GM13977 (cell line): ENCODE measurements around the gene HCRTR2.

Experiments used
- DNase-seq: peaks from one replicate; pipeline ENCODE4 v3.0.0; 2012; ENCODE audit warnings: low spot score
- CTCF ChIP-seq: IDR thresholded peaks from 2 replicates; pipeline ENCODE4 v1.5.1; 2012; ENCODE audit warnings: mild to moderate bottlenecking, control low read depth; ENCODE audit not compliant: insufficient read depth; ENCODE audit errors: extremely low read depth, missing control alignments
- in situ Hi-C: fragments of 300-500 bp; cut with MboI; formaldehyde crosslinking; loops from one replicate; pipeline ENCODE4 v1.12.0; 2022; ENCODE audit warnings: low sequenced_read_pairs, low pct_unique_long_range_greater_than_20kb, mixed read lengths, inconsistent platforms; ENCODE audit not compliant: unreplicated experiment

Gene HCRTR2

GRCh38 chr6:55319961-55320695 lies 145.8 kb downstream of the HCRTR2 start:
- no peak for DNase-seq
- in situ Hi-C loops = no loop called here
- no peak for TF ChIP-seq CTCF

DNA sequence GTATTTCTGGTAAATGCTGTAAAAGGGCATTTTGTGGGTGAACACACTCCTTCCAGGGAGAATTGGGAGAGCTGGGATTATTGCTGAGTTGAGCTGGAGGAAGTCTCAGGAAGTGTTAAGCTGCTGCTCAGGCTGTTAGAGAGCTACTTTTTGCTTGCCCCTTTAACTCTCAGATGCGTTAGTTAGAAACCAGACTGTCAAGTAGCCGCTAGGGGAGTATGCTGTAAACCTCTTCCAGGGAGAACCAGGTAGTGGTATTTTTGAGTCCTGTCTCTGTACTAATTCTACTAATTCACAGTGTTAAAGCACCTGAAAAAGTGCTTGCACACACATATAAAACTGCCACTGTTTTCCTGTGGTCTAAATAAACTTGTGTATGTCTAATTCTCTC lies 146.4 kb downstream of the HCRTR2 start:
- no peak for TF ChIP-seq CTCF
- no peak for DNase-seq
- in situ Hi-C loops = no loop called here

DNA sequence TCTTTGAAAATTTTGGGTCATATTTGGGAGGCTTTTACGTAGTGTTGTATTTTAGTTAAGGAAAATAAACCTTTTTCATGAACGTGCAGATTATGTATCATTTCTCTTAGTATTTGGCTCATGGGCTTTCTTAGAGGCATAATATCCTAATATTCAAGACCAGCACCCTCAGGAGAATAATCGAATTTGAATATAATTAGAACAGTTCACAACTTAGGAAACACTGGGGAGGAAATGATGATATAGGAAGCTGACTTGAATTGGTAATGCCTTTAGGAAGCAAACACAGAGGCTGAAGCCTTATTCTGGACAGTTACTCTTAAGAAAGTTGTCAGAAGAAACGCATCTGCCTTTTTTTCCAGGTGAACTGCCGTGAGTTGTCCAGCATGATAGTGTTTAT lies 152.9 kb downstream of the HCRTR2 start, which contains the start of gene GFRAL:
Gene GFRAL (plus strand): TSS at position 301 of the 400 bp plus-strand sequence. CDS start 86 bp downstream, at position 387.
- DNase-seq = no peak
- in situ Hi-C loops = no loop called here
- no peak for TF ChIP-seq CTCF
